HL-60 (cell line): ENCODE measurements around the gene SEC14L1.
A peak's percentile ranks its signal among the peaks of the same experiment; 100 is the strongest.

Experiments used
- DNase-seq, 2 experiments: peaks; one replicate each; pipeline ENCODE4 v3.0.0-alpha.2; 2010 to 2020; ENCODE audit warnings: low read depth in 1 of 2, low spot score in 1 of 2
- H3K27ac ChIP-seq: fragments of 250-450 bp; sonication (Bioruptor Pico); replicated peaks from 2 replicates; pipeline ENCODE4 v1.5.1; 2020; ENCODE audit warnings: mild to moderate bottlenecking, moderate library complexity
- H3K27me3 ChIP-seq: fragments of 250-450 bp; sonication (Bioruptor Pico); 2 replicates; pipeline ENCODE4 v1.5.1; 2021; ENCODE audit warnings: mild to moderate bottlenecking, moderate library complexity; ENCODE audit not compliant: insufficient read depth, poor library complexity, severe bottlenecking
- H3K4me3 ChIP-seq: replicated peaks from 2 replicates; pipeline ENCODE4 v1.5.1; 2011; ENCODE audit warnings: mild to moderate bottlenecking, control low read depth, low read length; ENCODE audit not compliant: insufficient read depth
- CTCF ChIP-seq: IDR thresholded peaks from one replicate; pipeline ENCODE4 v1.5.1; 2011; ENCODE audit warnings: low read length, control low read depth, inconsistent platforms; ENCODE audit not compliant: insufficient read depth
- GABPA ChIP-seq: IDR thresholded peaks from 2 replicates; pipeline ENCODE4 v1.6.1; 2012; ENCODE audit warnings: low read depth
- POLR2AphosphoS5 ChIP-seq: IDR thresholded peaks from 2 replicates; pipeline ENCODE4 v1.6.1; 2012; ENCODE audit warnings: low read depth
- REST ChIP-seq: IDR thresholded peaks from 2 replicates; pipeline ENCODE4 v1.6.1; 2012; ENCODE audit warnings: low read depth; ENCODE audit not compliant: insufficient replicate concordance
- SPI1 ChIP-seq: IDR thresholded peaks from 2 replicates; pipeline ENCODE4 v1.6.1; 2012; ENCODE audit warnings: low read depth, mild to moderate bottlenecking, borderline replicate concordance

Gene SEC14L1

GRCh38 chr17:77214743-77215142 lies 74.0 kb downstream of the SEC14L1 start:
- no peak overlapping the region for H3K27ac ChIP-seq
- TF ChIP-seq REST: no peak
- TF ChIP-seq CTCF: peak; percentile 22
- TF ChIP-seq SPI1: no peak
- TF ChIP-seq GABPA: no peak
- H3K27me3 ChIP-seq: no peaks in the 10 kb centered on the region
- no peak overlapping the region for H3K4me3 ChIP-seq
- DNase-seq: peak in 1 of 2 experiments; percentile 37

- TF ChIP-seq CTCF: no peak
- TF ChIP-seq SPI1: no peak
- TF ChIP-seq POLR2AphosphoS5: no peak
- no peak for TF ChIP-seq GABPA
- no peak for TF ChIP-seq REST
- Histone ChIP-seq H3K4me3 (no peak overlapping the region), H3K27me3 (no peaks in the 10 kb centered on the region), H3K27ac (no peak overlapping the region)
- DNase-seq: no peak
Measured at GRCh38 chr17:77215281-77215680, 74.5 kb downstream of the SEC14L1 start.

GRCh38 chr17:77216486-77216885 lies 75.7 kb downstream of the SEC14L1 start:
- no peak overlapping the region for H3K4me3 ChIP-seq
- no peak overlapping the region for H3K27ac ChIP-seq
- no peak for DNase-seq
- TF ChIP-seq GABPA (no peak), SPI1 (no peak), REST (no peak), CTCF (no peak), POLR2AphosphoS5 (no peak)
- no peaks in the 10 kb centered on the region for H3K27me3 ChIP-seq
